Calu3 (cell line): ENCODE results near the gene NXN. TPM values are rescaled to one million over a fixed set of nuclear protein-coding genes. Genes with fewer than 3 reads are reported as not detected.
A peak's percentile ranks its signal among the peaks of the same experiment; 100 is the strongest.

Experiments
- BruUV-seq: library from RNA; stranded (reverse); fragments of 400-500 nt; replicated peaks from 2 replicates; lab custom pipeline; 2021; lab: Mats Ljungman, UMichigan
- CTCF ChIA-PET: fragments of 300-600 bp; sonication (Branson Sonifier 250); formaldehyde crosslinking; loops from one replicate; lab custom pipeline; 2022; ENCODE audit warnings: antibody characterized with exemption; lab: Charles Lee
- DNase-seq: peaks from one replicate; pipeline ENCODE4 v3.0.0; 2022
- H3K27ac Mint-ChIP-seq: one replicate; pipeline ENCODE4 v1.8.0; 2022; ENCODE audit warnings: mixed read lengths; ENCODE audit not compliant: unreplicated experiment
- H3K27me3 Mint-ChIP-seq: one replicate; pipeline ENCODE4 v1.8.0; 2022; ENCODE audit warnings: mixed read lengths; ENCODE audit not compliant: unreplicated experiment
- H3K36me3 Mint-ChIP-seq: one replicate; pipeline ENCODE4 v1.8.0; 2022; ENCODE audit warnings: mild to moderate bottlenecking, moderate library complexity, mixed read lengths; ENCODE audit not compliant: insufficient read depth, unreplicated experiment
- H3K4me1 Mint-ChIP-seq: one replicate; pipeline ENCODE4 v1.8.0; 2022; ENCODE audit warnings: mild to moderate bottlenecking, low read depth, mixed read lengths; ENCODE audit not compliant: unreplicated experiment
- H3K4me3 Mint-ChIP-seq: one replicate; pipeline ENCODE4 v1.8.0; 2022; ENCODE audit warnings: mild to moderate bottlenecking, low read depth, moderate library complexity, mixed read lengths; ENCODE audit not compliant: unreplicated experiment
- H3K9me3 Mint-ChIP-seq: one replicate; pipeline ENCODE4 v1.8.0; 2022; ENCODE audit warnings: low read depth, mixed read lengths; ENCODE audit not compliant: unreplicated experiment
- intact Hi-C: fragments of 100-400 bp; cut with micrococcal nuclease; formaldehyde crosslinking; loops from one replicate; pipeline ENCODE4 v1.10.0; 2022; ENCODE audit not compliant: unreplicated experiment
- total RNA-seq: library from RNA; stranded (reverse); gene quantifications from 2 replicates; pipeline ENCODE4 v1.2.3, GENCODE V29; 2022
- TF ChIP-seq, protein P1 (sequence below): fragments of 200-600 bp; IDR thresholded peaks from one replicate; pipeline ENCODE4 v1.8.0; 2022; ENCODE audit warnings: antibody characterized with exemption; ENCODE audit not compliant: unreplicated experiment

The NXN gene
- total RNA-seq, 1 experiment from 2014 or later = 1.8 TPM

DNA sequence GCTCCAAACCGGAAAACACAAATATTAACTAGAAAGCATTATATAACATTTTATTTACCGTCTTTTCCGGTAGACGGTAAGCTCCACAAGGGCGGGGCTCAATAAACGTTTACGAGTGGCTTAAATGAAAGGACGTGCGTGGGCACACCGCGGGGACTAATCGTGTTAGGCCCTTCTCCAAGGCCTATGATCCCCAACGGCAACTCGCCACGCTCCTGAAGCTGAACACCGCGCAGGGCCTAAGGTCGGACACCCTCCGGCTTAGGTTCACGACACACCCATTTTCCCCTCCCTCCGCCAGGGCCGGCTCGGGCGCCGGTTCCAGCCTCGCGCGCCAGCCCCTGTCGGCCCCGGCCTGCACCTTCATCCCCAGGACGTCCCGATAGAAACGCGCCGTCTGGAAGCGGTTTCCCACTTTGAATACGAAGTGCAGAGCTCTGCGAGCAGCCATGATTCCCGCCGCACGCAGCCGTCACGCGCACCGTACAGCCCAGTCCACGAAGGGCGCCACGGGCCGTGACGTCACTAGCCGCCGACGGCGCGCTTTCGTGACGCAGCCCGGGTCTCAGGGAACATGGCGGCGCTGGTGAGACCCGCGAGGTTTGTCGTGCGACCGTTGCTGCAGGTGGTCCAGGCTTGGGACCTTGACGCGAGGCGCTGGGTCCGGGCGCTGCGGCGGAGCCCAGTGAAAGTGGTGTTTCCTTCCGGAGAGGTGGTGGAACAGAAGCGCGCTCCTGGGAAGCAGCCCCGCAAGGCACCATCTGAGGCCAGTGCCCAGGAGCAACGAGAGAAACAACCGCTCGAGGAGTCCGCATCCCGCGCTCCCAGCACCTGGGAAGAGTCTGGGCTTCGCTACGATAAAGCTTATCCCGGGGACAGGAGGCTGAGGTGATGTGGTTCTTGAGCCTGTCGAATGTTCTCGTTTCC is 197.5 kb downstream of the NXN start, which contains the start of the genes GLOD4 and MRM3:
TSS of gene GLOD4 (minus strand) at position 476 of the 927 bp plus-strand sequence. CDS start at position 451, 25 bp downstream.
TSS of gene MRM3 (plus strand) at position 549 of the 927 bp plus-strand sequence. CDS start at position 575, 26 bp downstream.
- peak within 1 kb of the TSS; percentile 91 for H3K27ac Mint-ChIP-seq
- DNase-seq = peak; percentile 88
- H3K36me3 Mint-ChIP-seq = peaks cover 27% of the 10 kb centered on the region
- TF ChIP-seq, protein P1, sequence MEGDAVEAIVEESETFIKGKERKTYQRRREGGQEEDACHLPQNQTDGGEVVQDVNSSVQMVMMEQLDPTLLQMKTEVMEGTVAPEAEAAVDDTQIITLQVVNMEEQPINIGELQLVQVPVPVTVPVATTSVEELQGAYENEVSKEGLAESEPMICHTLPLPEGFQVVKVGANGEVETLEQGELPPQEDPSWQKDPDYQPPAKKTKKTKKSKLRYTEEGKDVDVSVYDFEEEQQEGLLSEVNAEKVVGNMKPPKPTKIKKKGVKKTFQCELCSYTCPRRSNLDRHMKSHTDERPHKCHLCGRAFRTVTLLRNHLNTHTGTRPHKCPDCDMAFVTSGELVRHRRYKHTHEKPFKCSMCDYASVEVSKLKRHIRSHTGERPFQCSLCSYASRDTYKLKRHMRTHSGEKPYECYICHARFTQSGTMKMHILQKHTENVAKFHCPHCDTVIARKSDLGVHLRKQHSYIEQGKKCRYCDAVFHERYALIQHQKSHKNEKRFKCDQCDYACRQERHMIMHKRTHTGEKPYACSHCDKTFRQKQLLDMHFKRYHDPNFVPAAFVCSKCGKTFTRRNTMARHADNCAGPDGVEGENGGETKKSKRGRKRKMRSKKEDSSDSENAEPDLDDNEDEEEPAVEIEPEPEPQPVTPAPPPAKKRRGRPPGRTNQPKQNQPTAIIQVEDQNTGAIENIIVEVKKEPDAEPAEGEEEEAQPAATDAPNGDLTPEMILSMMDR = no peak
- H3K4me3 Mint-ChIP-seq = peak within 1 kb of the TSS; percentile 94
- H3K4me1 Mint-ChIP-seq = no peaks in the 10 kb centered on the region
- intact Hi-C loops = no loop called here
- no peaks in the 10 kb centered on the region for H3K9me3 Mint-ChIP-seq
- CTCF ChIA-PET = interaction anchor here (0.7 to 0.9 kb wide), 2 partner anchors 81 to 215 kb away, joined by 3 read pairs; partner anchors contain the start of gene TIMM22
- H3K27me3 Mint-ChIP-seq = no peaks in the 10 kb centered on the region
- BruUV-seq = TSS peak; percentile 58

DNA sequence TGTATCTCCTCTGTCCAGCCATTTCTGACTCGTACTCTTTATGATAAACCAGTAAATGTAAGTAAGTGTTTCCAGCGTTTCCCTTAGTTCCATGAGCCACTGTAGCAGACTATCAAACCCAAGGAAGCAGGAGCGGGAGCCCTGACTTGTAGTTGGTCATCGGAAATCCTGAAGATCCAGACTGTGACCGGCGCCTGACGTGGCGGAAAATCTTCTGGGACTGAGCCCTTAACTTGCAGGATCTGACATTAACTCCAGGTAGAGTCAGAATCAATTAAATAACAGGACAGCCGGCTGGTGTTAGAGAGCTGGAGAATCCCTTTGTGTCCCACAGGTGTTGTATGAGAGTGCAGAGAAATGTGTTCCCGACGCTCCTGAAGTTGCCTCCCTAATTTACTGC is 201.5 kb downstream of the NXN start:
- intact Hi-C loops = no loop called here
- no TSS peak for BruUV-seq
- H3K4me3 Mint-ChIP-seq = no peak overlapping the region

GRCh38 chr17:774313-774584 is 205.3 kb downstream of the NXN start:
- intact Hi-C loops = no loop called here
- H3K27me3 Mint-ChIP-seq = no peaks in the 10 kb centered on the region

More for the DNA sequence above, 201.5 kb downstream of the NXN start:
- peaks cover 42% of the 10 kb centered on the region for H3K36me3 Mint-ChIP-seq
- TF ChIP-seq, protein P1 = no peak
- no peak overlapping the region for H3K27ac Mint-ChIP-seq
- DNase-seq = no peak
- no peaks in the 10 kb centered on the region for H3K9me3 Mint-ChIP-seq
- no peaks in the 10 kb centered on the region for H3K27me3 Mint-ChIP-seq
- CTCF ChIA-PET = interaction anchor here (0.9 kb wide), 1 partner anchor 21 kb away, joined by 3 read pairs; no protein-coding TSS in a partner anchor
- H3K4me1 Mint-ChIP-seq = no peaks in the 10 kb centered on the region

DNA sequence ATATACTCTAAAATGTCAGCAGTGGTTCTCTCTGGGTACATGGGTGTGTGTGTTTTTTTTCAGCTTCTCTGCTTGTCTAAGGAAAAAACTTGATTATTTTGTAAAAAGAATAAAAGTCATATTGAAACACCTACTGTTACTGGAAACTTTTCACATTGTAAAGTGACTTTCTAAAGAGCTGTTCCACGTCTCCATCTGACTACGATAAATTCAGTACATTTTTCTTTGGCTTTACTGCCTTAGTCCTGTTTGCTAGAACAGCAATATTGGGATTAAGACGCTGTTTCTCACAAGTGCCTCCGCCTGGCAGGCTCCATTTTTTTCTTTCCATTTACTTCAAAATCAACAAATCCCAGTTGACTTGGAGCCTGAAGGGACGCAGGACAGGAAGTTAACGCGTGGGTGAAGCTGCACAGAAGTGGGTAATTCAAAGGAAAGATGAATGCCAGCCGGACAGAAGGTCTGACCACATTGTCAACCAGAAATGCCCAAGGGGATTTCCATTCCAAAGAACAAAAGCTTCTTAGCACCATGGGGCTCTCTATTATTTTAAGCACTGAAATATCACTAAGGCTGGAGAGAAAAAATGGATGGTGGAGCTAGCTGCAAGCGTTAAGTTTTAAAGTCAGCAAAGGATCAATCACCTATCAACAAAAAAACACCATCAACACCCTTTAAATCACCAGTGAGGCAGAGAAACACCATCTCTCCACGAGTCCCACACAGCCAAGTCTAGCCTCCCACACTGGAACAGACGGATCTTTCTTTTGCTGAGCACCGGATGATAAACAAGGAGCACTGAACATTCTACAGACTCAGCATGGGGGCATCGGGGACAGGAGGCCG is 205.9 kb downstream of the NXN start:
- intact Hi-C loops = no loop called here
- TF ChIP-seq, protein P1 = no peak
- Mint-ChIP-seq H3K4me3 (no peak overlapping the region), H3K4me1 (no peaks in the 10 kb centered on the region), H3K36me3 (peaks cover 35% of the 10 kb centered on the region), H3K27ac (no peak overlapping the region), H3K27me3 (no peaks in the 10 kb centered on the region), H3K9me3 (no peaks in the 10 kb centered on the region)
- CTCF ChIA-PET = no interaction called here
- DNase-seq = no peak
- no TSS peak for BruUV-seq

More at GRCh38 chr17:774313-774584, 205.3 kb downstream of the NXN start:
- Mint-ChIP-seq H3K4me1 (no peaks in the 10 kb centered on the region), H3K27ac (no peak overlapping the region), H3K9me3 (no peaks in the 10 kb centered on the region), H3K4me3 (no peak overlapping the region), H3K36me3 (peaks cover 35% of the 10 kb centered on the region)
- CTCF ChIA-PET = no interaction called here
- TF ChIP-seq, protein P1 = no peak
- BruUV-seq = no TSS peak
- DNase-seq = no peak
